CD1c-positive myeloid dendritic cell (primary cell): Measurements from ENCODE around the gene KIAA0232.
"Not testable (repeated sequence)": the region's sequence is repeated elsewhere in the genome, so short reads cannot be mapped to it uniquely, and the experiment has no call there.

Source experiments
- DNase-seq: peaks from one replicate; pipeline ENCODE4 v3.0.0-alpha.2; 2016; ENCODE audit errors: extremely low spot score

KIAA0232 gene

GRCh38 chr4:6885953-6886557, 103.5 kb downstream of the KIAA0232 start:
- peak; percentile 74 for DNase-seq

GRCh38 chr4:6886886-6887285, 104.4 kb downstream of the KIAA0232 start:
- DNase-seq = no peak

- peak; percentile 73 for DNase-seq
These were observed 105.3 kb downstream of the KIAA0232 start for GRCh38 chr4:6887591-6888371.

DNA sequence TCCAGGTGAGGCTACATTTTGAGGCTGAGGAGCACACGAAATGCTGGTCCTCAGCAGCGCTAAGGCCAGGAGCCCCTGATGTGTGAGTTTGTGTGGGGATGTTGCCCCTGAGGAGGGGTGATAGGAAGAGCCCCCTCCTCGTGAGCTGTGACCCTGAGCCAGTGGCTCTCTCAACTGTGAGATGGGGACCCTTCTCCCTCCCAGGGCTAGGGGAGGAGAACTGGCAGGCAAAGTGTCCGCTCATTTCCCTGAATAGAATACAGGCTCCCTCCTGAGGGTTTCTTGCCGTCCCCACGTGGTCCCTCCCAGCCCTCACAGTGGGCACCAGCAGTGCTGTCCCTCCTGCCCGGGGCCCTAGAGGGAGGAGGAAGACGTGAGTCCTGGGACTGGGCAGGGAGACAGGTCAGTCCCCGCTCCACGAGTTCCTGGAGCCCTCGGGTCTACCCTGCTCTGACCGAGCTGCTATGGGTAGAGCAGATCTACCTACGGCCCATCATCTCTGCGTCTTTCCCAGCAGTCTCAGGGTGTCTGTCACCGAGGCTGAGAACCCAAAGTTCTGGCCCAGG, 106.1 kb downstream of the KIAA0232 start:
- DNase-seq = no peak

GRCh38 chr4:6889101-6889735, 106.7 kb downstream of the KIAA0232 start:
- DNase-seq = no peak

- no peak for DNase-seq
These were observed 107.3 kb downstream of the KIAA0232 start for GRCh38 chr4:6889736-6890324.

DNA sequence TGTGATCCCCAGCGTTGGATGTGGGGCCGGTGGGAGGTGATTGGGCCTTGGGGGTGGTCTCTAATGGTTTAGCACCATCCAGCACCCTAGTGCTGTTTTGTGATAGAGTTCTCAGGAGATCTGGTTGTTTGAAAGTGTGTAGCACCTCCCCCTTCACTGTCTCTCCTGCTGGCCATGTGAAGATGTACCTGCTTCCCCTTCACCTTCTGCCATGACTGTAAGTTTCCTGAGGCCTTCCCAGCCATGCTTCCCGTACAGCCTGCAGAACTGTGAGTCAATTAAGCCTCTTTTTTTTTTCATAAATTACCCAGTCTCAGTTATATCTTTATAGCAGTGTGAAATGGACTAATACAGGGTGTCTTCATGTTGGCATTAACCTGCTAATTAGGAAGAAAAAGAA, 107.8 kb downstream of the KIAA0232 start:
- no peak for DNase-seq

GRCh38 chr4:6890971-6891370, 108.4 kb downstream of the KIAA0232 start:
- DNase-seq = not testable (repeated sequence)

- DNase-seq = peak; percentile 45
These were observed 109.1 kb downstream of the KIAA0232 start for GRCh38 chr4:6891436-6892170.

DNA sequence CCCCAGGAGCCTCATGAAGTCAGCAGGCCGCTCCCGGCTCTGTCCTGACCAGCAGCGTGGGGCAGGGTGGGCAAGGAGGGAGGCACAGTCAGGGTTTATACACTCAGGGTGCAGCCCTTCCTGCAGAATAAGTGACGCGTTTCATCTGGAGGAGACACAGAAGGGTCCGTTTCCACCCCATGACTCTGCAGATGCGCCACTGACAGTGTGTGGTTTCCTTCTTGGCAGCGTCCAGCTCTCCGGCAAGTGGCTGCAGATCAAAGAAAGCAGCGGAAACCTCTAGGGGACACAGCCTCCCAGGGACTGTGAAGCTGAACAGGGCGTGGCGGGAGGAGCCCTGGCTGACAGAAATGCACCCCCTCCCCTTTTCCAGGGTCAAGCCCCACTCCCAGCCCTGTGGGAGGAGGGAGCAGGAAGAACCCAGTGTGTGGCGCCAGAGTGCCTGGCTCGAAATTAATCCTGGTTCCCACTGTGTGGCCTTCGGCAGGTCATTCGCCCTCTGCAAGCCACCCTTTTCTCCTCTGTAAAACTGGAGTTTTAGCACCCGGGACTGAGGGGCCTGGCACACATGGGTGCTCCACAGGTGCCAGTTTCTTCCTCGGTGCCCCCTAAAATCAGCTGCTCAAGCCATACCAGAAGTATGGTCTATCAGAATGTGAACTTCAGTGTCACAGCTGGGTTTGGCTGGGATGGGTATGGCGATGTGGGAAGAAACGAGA, 109.8 kb downstream of the KIAA0232 start:
- DNase-seq = peak; percentile 51

GRCh38 chr4:6892909-6893202, 110.3 kb downstream of the KIAA0232 start:
- DNase-seq = no peak

- DNase-seq = peak; percentile 61
These were observed 111.0 kb downstream of the KIAA0232 start for GRCh38 chr4:6893449-6894085.

DNA sequence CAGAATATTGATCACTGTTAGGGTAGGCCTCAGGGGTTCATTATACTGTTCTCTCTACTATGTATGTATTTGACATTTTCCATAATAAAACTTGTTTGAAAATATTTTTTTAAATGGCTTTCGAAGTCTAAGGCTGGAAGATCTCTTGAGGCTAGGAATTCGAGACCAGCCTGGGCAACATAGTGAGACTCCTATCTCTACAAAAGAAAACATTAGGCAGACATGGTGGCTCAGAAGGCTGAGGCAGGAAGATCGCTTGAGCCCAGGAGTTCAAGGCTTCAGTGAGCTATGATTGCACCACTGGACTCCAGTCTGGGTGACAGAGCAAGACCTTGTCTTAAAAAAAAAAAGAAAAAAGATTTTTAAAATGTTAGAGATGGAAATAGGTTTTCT, 111.6 kb downstream of the KIAA0232 start:
- no peak for DNase-seq

GRCh38 chr4:6894528-6895498, 112.3 kb downstream of the KIAA0232 start:
- no peak for DNase-seq

GRCh38 chr4:6896035-6896434, 113.5 kb downstream of the KIAA0232 start:
- DNase-seq = no peak

GRCh38 chr4:6898763-6899162, 116.2 kb downstream of the KIAA0232 start:
- no peak for DNase-seq

DNA sequence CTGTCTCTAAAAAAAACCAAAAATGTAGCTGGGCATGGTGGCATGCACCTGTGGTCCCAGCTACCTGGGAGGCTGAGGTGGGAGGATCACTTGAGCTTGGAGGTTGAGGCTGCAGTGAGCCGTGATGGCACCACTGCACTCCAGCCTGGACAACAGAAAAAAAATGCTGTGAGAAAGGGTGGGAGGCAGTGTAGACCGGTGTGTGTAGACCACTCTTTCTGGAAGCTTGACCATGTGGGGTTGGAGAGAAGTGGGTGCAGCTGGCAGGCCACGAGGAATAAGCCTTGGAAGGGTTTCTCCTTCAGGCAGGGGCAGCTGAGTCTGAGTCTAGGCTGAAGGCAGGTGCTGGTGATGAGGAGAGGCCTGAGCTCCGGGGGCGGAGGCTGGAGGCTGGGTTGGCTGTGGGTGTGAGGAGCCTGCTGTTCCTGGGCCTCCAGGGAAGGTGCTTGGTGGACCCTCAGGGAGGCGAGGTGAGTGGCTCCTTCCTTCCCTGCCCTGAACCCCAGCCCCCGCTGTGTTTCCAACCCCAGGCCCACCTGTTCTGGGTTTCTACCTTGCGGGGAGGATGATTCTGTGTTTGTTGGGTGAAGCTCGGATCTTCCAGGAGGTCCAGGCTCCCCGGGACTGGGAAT, 117.8 kb downstream of the KIAA0232 start:
- DNase-seq = no peak

GRCh38 chr4:6900956-6901355, 118.4 kb downstream of the KIAA0232 start:
- no peak for DNase-seq
